Measurements from ENCODE around the gene CCNH.

Gene CCNH

DNA sequence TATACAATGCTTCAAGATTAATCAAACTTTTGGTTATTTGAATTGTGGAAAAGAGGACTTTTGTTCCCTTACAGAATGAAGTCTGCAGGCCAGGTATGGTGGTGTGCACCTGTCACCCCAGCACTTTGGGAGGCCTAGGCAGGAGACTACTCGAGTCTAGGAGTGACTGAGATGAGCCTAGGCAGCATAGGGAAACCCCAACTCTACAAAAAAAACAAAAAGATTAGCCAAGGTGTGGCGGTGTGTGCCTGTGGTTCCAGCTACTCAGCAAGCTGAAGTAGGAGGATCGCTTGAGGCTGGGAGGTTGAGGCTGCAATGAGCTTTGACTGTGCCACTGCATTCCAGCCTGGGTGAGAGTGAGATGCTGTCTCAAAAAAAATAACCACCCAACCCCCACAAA is 9.3 kb downstream of the CCNH start:
- no peak for DNase-seq (ENCODE audit: low read depth)

DNA sequence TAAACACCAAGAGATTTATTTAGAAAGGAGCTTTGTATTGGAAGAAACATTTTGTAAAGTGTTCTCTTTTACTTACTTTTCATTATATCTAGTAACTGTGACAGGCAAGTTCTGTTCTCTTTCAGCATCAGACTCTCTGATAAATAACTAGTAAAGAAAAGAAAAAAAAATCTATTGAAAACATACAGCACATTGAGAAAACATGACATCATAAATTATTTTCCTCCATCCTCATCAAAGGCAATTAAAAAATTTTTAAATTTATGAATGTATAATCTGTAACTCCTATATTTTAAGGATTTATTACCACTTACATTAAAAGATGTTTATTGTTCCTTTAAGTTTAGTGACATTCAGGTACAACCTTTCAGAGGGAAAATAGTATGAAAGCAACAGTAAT is 11.1 kb downstream of the CCNH start:
- DNase-seq (ENCODE audit: low read depth) = no peak

DNA sequence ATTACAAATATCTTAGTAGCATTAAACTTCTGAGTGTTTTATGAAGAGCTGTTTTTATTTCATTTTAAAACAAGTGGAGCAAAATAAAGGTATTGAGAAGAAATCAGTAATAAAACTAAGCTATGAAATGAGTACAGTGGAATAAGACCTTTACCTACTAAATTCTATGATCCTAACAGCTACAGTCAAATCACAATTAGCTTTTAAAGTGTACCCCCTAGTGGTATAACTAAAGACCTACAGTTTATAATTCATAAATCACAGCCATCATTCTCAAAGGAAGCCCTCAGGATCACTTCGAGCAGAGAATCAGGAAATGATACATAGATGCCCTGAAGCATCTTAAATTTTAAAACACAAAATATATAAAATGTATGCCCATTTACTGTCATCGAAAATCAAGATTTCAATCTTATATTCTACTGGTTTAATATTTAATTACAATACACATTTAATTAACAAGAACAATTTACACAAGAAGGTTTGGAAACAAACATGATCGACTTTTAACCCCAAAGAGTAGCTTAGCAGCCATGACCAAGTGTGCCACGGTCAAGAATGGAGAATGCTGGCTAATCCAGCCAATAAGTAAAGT is 12.3 kb downstream of the CCNH start:
- DNase-seq (ENCODE audit: low read depth) = no peak

DNA sequence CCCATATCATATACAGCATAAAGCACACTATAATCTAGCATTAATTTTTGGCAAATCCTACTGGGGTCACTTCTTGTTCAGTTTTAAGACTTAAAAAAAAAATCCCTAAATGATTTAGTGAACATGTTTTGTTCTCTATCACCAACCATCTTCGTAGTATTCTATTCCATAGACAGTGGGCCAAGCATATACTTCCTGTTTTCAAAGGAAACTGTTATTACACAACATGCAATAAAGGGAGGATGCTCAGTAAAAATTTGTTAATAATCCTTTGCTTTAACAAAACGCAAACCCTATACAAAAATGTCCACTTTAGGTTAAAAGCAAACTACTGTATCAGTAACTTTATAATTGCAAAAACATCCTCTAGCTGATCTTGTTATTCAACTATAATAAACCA is 13.0 kb downstream of the CCNH start:
- no peak for DNase-seq (ENCODE audit: low read depth)

DNA sequence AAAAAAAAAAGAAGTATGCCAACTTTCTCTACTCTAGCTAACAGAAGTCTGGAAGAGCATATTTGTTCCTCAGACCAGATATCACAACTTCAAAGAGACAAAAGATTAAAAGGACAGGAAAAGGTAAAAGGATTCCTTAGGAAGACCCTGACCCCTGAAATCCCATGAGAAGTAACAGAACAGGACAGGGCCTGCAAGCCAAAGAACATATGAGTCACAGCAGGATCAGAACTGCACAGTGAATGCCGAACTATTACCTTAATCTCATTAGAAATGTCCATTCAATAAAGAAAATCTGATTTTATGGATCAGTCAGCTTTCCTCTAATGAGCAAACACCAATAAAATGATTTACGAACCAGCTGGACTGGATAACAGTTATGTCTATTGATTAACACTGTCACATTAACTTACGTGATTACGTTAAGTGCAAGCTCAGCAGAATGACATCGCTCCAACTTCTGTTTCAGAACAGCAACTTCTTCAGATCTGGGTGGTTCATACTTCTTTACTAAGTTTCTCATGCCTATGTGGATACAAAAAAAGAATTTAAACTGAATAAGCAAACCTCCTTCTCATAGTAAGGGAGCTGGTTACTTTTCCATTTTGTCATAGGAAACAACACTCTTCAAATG is 13.6 kb downstream of the CCNH start:
- no peak for DNase-seq (ENCODE audit: low read depth)

DNA sequence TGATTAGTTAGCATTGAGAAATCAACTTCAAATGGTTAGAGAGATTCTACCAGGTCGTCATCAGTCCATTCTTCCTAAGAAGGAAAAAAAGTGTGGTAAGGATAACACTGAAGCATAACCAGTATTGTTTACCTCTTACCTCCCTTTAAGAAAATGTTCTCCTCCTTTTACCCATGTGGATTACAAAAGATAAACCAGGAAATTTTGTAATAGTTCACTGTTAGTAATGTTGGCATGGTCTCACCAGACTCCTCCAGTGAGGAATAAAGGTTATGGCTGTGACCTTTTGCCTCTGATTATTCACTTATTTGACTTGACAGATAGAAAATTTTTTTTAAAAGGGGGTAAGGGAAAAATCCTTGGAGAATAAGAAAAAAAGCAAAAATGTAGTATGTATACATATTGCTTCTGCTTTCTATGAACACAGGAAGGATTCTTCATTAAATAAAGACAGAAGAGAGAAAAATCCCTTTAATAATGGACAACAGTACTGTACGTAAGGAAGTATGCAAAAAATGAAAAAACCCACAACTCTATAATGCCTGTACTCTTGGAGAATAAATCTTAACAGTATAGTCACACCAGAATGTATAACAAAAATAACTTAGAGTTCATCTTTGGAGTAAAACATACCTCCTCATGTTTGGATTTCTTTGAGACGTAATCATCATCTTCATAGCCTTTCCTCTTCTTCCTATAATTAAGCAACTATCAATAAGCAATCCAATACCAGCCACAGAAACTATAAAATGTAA is 18.1 kb downstream of the CCNH start:
- DNase-seq (ENCODE audit: low read depth) = no peak

DNA sequence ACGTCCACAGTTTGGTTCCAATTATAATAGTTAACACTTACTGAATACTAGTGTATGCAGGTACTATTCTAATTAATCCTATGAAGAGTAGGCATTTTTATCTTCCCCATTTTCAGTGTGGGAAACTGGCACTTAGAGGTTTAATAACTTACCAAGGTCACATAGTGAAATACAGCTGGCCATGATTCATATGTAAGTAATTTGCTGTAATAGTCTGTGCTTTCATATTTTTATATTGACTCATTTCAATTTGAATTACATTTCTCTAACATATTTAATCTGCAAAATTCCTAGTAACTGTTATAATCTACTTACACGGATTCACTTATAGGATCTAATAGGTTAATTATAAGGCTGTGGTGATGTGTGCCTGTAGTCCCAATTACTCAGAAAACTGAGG is 19.4 kb downstream of the CCNH start:
- no peak for DNase-seq (ENCODE audit: low read depth)

DNA sequence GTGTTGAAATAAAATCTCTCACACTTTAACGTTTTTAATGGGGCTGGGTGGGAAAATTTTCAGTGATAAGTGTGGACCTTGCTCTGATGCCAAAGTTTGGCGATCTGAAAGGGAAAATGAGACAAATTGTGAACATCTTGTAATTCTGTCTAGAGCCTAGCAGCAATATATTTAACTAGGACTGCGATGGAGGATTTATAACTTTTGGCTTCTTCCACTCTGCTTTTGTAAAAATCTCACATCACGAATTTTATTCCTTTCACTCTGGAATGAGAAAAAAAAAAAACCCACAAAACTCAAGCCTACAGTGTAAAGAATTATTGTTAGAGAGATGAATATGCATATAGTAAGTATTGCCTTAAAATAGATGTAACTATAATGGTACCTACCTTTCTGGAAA is 19.9 kb downstream of the CCNH start:
- DNase-seq (ENCODE audit: low read depth) = no peak

DNA sequence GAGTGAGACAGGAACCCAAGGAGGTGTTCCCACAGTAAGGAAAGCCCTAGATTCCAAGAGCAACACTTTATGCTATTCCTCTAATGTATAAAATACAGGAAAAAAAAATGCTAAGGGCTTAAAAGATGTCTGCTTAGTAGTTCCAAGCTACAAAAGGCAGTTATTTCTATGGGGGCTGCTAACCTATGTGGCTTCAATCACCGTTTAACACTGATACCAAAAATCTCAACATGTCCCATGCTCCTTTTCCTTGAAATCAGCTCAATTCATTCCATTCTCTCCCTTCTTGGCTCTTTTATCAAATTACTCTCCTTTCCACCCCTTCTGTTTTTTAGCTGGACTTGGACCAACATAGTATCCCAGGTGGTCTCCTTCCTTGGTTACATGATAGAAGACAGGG is 20.6 kb downstream of the CCNH start:
- no peak for DNase-seq (ENCODE audit: low read depth)

DNA sequence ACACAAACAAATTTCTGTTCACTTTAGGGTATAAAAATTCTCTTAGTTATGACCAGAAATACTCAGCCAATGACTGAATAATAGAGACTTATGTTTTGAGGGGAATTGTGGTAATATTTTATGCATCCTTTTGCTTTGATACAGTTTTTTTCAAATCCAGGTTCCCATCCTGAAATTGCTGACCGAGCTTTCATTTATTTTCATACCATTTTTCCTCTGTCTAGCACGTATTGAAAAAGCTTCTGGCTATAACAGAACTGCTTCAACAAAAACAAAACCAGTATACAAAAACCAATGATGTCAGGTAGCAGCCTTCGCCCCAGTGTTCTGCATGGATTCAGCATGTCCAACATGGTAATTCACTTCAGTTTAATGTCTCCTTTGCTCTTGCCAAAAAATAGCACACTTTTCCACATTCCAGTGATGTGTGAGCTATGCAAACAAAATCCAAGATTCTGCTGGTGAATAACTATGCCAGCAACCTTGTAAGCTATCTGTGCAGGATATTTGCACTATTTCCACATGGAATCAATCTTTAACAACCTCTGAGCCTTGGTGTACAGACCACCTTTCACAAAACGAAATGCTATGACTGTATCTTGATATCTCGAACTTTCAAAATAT is 22.0 kb downstream of the CCNH start:
- DNase-seq (ENCODE audit: low read depth) = no peak

DNA sequence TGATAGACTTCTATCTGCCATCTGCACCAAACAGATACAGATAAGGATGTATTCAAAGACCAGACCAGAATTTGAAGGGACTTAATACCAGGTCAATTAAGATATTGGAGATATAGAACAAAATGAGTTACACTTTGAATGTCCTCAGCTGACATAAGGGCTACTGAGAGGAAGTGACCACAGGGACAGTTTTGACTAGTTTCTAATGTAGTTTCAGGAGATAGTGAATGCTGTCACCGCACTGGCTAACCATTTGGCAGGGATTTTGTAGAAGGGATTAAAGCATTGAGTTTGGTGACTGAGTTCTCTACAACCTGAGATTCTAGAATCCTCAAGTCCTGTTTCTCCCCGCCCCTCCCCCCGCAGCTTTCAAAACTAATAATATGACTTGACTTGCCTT is 22.7 kb downstream of the CCNH start:
- no peak for DNase-seq (ENCODE audit: low read depth)

DNA sequence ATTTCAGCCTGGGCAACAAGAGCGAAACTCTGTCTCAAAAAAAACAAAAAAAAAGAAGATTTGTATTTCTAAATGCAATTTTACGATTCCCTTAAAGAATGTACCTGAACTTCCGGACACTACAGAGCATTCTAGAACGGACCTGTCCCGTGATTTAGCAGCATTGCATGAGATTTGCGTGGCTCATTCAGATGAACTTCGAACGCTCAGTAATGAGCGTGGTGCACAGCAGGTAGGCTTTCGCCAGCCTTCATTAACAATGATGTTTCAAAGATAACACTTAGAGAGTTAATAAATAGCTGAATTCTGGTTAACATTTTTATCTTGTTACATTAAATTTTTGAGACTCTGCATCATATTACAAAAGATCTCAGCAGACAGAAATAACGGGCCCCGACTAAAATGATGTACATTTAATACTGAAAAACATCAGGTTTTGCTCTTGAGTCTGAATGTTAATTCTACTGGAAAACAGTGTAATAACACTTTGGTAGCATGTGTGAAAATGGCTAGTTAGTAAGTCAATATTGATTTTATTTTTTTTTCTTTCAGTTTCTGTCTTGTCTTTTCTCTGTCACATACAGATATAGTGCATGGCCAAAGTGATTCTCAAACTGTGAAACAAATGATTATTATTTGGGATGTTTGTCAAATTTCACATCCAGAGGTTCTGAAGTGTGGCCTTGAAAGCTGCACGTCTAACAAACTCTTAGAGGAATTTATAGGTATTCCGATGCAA is 23.3 kb downstream of the CCNH start:
- DNase-seq (ENCODE audit: low read depth) = no peak

DNA sequence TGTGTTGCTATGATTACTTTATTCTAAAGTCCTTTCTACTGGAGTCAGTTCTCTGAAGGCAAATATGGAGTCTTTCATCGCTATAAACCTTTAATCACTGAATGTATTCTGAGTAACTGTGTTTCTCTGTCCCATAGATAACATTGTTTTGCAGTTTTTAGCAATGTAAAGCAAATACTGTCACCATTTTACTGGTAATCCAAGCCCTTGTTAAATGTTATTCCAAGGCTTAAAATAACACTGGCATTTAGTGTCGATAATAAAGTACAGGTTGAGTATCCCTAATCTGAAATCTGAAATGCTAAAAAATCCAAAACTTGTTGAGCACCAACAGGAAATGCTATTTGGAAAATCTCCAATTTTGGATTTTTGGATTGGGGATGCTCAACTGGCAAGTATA is 24.6 kb downstream of the CCNH start:
- DNase-seq (ENCODE audit: low read depth) = no peak

DNA sequence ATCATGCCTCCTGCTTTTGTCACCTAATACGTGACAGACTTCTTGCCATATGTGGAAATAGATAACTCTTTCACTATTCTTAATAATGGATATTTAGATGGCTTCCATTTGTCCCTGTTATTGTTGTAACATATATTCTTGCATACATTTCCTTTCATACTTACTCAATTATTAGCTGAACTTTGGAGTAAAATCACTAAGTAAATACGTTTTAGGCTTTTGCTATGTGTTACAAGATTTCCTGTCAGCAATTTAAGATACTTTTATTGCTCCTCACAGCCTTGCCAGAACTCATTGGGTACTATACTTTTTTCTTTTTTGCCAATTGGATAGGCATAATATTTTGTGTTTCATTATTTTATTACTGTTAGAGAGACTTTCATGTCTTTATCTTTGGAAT is 26.9 kb downstream of the CCNH start:
- DNase-seq (ENCODE audit: low read depth) = no peak

DNA sequence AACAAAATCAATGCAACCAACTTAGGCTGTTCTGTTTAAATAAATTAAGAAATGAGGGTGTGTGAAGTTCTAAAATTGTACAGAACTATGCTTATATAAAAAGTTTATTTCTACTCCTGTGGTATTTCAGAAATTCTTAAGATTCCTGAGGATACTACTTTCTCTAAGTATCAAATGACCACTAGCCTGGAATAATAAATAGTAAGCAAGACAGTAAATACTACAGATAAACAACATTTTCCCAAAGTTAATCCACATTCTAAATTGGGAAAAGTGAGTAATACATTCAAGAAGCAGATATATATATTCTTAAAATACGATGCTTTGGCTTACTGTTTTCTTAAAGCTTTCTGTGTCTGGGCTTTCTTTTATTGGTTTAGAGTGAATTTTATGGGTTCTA is 29.5 kb downstream of the CCNH start:
- no peak for DNase-seq (ENCODE audit: low read depth)

DNA sequence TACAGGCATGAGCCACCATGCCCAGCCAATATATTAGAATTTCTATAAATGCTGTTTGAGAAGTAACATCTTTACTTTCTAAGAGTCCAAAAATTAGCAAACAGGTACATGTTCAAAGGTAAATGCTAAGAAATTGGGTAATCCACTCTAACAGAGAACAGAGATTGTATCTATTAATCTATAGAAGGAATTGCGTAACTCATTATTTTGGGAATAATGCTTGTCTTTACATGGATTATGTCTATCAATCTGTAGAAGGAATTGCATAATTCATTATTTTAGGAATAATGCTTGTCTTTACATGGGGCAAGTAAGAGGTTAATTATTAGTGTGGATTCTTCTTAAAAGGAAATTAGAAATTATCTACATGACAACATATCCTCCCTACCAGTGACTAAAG is 30.5 kb downstream of the CCNH start:
- DNase-seq (ENCODE audit: low read depth) = no peak

DNA sequence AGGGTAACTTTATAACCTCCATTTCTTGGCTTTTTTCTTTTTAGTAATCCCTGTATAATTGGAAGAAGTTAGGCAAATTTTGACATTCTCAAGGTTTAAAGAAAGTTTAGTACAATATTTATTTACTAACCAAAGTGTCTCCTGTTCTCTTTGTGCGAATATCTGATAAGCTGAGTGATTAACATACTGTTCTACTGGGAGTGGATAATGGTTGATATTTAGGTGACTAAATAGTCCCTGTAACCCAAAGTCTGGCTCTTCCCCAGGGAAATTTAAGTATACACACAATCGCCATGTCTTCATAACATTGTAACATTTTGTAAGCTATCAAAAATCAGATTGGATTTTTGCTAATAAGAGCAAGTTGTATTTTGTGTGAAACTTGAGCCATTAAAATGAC is 40.0 kb downstream of the CCNH start:
- no peak for DNase-seq (ENCODE audit: low read depth)

DNA sequence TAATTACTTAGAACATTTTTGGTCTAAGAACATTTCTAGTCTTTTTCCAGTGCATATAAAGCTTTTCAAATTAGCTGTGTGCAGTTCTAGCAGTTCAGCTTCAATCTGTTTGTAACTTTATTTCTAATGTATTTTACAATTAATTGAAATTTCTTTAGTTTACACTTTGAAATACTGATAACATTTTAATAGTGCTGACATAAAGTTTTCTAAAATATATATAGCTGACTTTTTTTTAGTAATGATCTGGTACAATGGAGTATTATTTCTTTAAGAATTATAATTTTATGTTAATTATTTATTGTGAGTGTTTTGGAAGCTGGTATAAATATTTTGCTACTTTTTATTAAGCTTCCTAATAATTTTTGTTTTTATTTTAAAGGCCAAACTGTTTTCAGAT is 43.3 kb downstream of the CCNH start:
- no peak for DNase-seq (ENCODE audit: low read depth)

DNA sequence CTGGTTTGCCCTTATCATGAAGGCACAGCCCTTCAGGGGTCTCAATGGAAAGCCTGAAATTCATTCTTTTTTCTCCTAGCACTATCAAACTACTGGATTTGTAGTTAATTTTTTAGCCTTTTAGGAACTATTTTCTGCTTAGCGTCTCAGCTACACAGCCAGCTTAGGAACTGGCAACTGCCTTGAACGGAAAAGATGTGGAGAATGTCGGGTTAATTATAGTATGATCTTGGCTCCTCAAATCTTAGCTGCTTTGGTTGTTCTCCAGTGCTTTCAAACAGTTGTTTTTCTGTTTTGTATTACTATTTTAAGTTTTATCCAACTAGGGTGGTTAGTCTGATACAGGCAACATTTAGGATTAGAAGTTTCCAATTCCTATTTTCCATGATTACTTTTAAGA is 44.1 kb downstream of the CCNH start:
- DNase-seq (ENCODE audit: low read depth) = no peak

DNA sequence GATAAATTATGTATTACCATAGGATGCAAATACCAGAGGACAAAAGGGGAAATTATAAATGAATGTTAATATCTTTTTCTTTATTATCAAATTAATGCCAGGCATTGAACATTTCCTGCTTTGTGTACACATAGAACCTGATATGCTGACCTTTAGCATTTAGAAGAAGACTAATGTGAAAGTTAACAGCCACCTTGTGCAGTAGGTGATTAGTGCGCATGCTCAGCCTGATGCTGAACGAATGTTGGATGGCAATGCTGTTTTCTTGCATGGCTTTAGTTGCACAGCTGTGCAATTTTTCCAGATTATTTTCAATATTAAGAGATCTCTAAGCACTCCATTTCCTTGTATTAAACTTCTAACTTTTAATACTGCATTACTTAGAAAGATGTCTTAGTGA is 45.5 kb downstream of the CCNH start:
- no peak for DNase-seq (ENCODE audit: low read depth)

DNA sequence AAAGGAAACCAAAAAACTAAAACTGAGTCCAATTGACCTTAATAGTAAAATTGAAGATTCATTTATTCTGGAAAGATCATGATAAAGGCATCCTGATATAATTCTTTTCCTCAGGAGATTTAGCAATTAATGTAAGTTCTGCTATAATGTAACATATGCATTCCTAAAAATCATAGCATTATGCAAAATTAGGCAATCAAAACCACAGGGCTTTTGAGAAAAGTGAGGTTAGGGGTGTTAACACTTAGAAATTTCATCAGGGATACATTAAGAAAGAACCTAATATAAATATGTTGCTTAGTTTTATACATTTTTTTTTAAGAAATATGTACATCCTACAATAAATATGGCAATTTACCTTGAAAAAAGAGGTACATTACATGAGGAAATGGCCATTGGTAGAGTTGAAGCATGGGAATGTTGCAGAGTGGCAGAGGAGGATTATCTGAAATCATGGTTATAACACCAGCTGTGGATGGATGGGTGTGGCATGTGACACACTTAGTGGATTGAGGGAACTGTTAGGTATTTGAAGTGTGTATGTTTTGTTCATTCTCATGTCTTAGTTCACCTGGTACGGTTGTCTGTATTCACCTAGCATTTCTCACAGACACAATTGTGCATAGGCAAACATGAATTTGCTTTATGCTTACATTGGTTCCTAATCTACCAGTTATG is 51.1 kb downstream of the CCNH start:
- DNase-seq (ENCODE audit: low read depth) = no peak

DNA sequence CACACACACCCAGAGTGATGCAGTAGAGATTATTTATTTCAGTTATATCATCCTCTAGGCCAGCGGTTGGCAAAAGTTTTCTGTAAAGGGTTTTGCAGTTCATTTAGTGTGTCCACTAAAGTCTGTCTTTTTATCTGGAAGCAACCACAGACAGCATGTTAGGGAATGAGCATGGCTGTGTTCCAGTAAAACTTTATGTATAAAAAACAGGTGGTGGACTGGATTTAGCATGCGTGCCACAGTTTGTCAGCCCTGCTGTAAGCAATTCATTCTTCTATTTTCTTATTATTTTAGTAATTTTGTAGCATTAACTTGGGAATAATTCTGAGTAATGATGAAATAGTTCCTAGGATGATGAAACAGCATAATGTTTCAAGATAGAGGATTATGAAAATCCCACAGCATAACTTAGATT is 51.7 kb downstream of the CCNH start:
- no peak for DNase-seq (ENCODE audit: low read depth)
